ENCODE results near the gene URB2. TPM values are rescaled to one million over a fixed set of nuclear protein-coding genes. Genes with fewer than 3 reads are reported as not detected.

The URB2 gene
- total and polyA plus RNA-seq, 10 of the 15 experiments (the other 5 are each of a cell fraction or from before 2014, with no cell fraction given), result 2.7 to 24.0 (median 16.9) TPM

- Histone ChIP-seq H2AFZ (ENCODE audit: control insufficient read depth, low read depth, low read length) (no peak overlapping the region), H3K79me2 (ENCODE audit: control insufficient read depth, insufficient read depth, low read length) (peaks cover 18% of the 10 kb centered on the region), H3K4me2 (ENCODE audit: control insufficient read depth, insufficient read depth) (no peak overlapping the region), H3K27ac (ENCODE audit: control insufficient read depth, insufficient read depth) (no peak overlapping the region), H3K9me3 (replicated peaks; ENCODE audit: control insufficient read depth, insufficient read depth, low read length) (no peaks in the 10 kb centered on the region), H4K20me1 (ENCODE audit: control insufficient read depth, insufficient read depth) (no peaks in the 10 kb centered on the region; the same call in 1 of the 2 replicates), H3K27me3 (replicated peaks in 1 of 2; ENCODE audit: control insufficient read depth in 2 of 2, insufficient read depth in 2 of 2, low read length in 1 of 2) (no peaks in the 10 kb centered on the region), H3K36me3 (ENCODE audit: control insufficient read depth in 2 of 2, insufficient read depth in 2 of 2, low read length in 1 of 2) (peaks cover 27% of the 10 kb centered on the region in 2 experiments), H3K4me1 (ENCODE audit: control insufficient read depth, insufficient read depth, low read length) (no peaks in the 10 kb centered on the region), H3K9ac (ENCODE audit: control insufficient read depth, insufficient read depth, low read length) (no peak overlapping the region), H3K4me3 (no peak overlapping the region)
- no TSS peak for BruUV-seq (replicated peaks)
- intact Hi-C loops (cut with micrococcal nuclease; ENCODE audit: unreplicated experiment) (no loop called here), in situ Hi-C loops (cut with MboI) (no loop called here)
- ChIA-PET CTCF (no interaction called here), POLR2A (no interaction called here), SMC1A (ENCODE audit: uncharacterized antibody, unreplicated experiment) (no interaction called here), RAD21 (ENCODE audit: unreplicated experiment) (no interaction called here)
- peak; percentile 20; the same call in 1 of the 2 replicates for TF ChIP-seq POLR2A (IDR thresholded peaks at IDR 0.05; ENCODE audit: low read depth, low read length)
- TF ChIP-seq JUND (IDR thresholded peaks at IDR 0.05; ENCODE audit: low read depth, low read length), result no peak
- ATAC-seq, result no peak
- 98% methylated on average over 9 of the region's 9 CpGs for WGBS (ENCODE audit: insufficient coverage, insufficient replicate concordance, low lambda C conversion rate, missing lambda C conversion rate)
- FAIRE-seq, result no peak
- no peak for DNase-seq (ENCODE audit: low read depth, low spot score)
Measured at GRCh38 chr1:229636042-229636441, 10.0 kb downstream of the URB2 start.

DNA sequence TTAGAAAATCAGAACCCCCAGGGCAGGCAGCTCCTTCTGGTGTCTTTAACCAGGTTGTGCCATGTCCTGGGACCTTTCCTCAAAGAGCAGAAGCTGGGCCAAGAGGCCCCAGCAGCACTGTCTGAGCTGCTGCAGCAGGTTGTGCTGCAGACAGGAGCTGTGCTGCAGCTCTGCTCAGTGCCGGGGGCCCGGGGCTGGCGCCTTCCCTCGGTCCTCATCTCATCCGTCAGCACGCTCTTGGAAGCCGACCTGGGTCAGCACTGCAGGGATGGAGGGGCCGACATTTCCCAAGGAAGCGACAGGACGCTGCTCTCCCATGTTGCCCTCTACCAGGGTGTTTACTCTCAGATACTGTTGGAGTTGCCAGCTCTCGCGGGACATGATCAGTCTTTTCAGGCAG, 11.7 kb downstream of the URB2 start:
- no peaks in the 10 kb centered on the region; the same call in 1 of the 2 replicates for H4K20me1 ChIP-seq (ENCODE audit: control insufficient read depth, insufficient read depth)
- no peaks in the 10 kb centered on the region; the same call in 1 of the 2 replicates for H3K4me1 ChIP-seq (ENCODE audit: control insufficient read depth, insufficient read depth, low read length)
- ATAC-seq (no peak), FAIRE-seq (no peak), DNase-seq (ENCODE audit: low read depth, low spot score) (no peak)
- ChIA-PET RAD21 (ENCODE audit: unreplicated experiment) (interaction anchor here (1.2 kb wide), 1 partner anchor 23 kb away, joined by 3 read pairs; no protein-coding TSS in a partner anchor), POLR2A (no interaction called here), SMC1A (ENCODE audit: uncharacterized antibody, unreplicated experiment) (no interaction called here), CTCF (no interaction called here)
- H3K4me2 ChIP-seq (ENCODE audit: control insufficient read depth, insufficient read depth), result no peak overlapping the region
- H3K27me3 ChIP-seq (replicated peaks in 1 of 2; ENCODE audit: control insufficient read depth in 2 of 2, insufficient read depth in 2 of 2, low read length in 1 of 2), result no peaks in the 10 kb centered on the region
- peaks cover 9% of the 10 kb centered on the region for H3K79me2 ChIP-seq (ENCODE audit: control insufficient read depth, insufficient read depth, low read length)
- H2AFZ ChIP-seq (ENCODE audit: control insufficient read depth, low read depth, low read length), result no peak overlapping the region
- no TSS peak for BruUV-seq (replicated peaks)
- WGBS (ENCODE audit: insufficient coverage, insufficient replicate concordance, low lambda C conversion rate, missing lambda C conversion rate), result 98% methylated on average over 12 of the region's 12 CpGs
- intact Hi-C loops (cut with micrococcal nuclease; ENCODE audit: unreplicated experiment) (no loop called here), in situ Hi-C loops (cut with MboI) (no loop called here)
- H3K4me3 ChIP-seq, result no peak overlapping the region
- H3K36me3 ChIP-seq (ENCODE audit: control insufficient read depth in 2 of 2, insufficient read depth in 2 of 2, low read length in 1 of 2), result peaks cover 30 to 32% of the 10 kb centered on the region in 2 experiments
- H3K9me3 ChIP-seq (replicated peaks; ENCODE audit: control insufficient read depth, insufficient read depth, low read length), result no peaks in the 10 kb centered on the region
- no peak overlapping the region for H3K27ac ChIP-seq (ENCODE audit: control insufficient read depth, insufficient read depth)
- no peak overlapping the region for H3K9ac ChIP-seq (ENCODE audit: control insufficient read depth, insufficient read depth, low read length)
- TF ChIP-seq PAX5 (IDR thresholded peaks at IDR 0.05; ENCODE audit: borderline replicate concordance, low read depth, low read length) (no peak), ATF7 (IDR thresholded peaks at IDR 0.05; ENCODE audit: low read depth) (no peak), MYB (IDR thresholded peaks at IDR 0.05; ENCODE audit: borderline replicate concordance, low read depth, low read length) (no peak), USF1 (IDR thresholded peaks at IDR 0.05; ENCODE audit: borderline replicate concordance, extremely low read length, insufficient read depth, low read depth, low read length) (no peak), RFX5 (IDR thresholded peaks at IDR 0.05; ENCODE audit: low read depth, low read length) (no peak), TCF12 (IDR thresholded peaks at IDR 0.05; ENCODE audit: low read depth, low read length) (no peak), EZH2 (IDR thresholded peaks at IDR 0.05; ENCODE audit: borderline replicate concordance, control insufficient read depth, low read depth, low read length) (no peak), HCFC1 (IDR thresholded peaks at IDR 0.05; ENCODE audit: low read length) (no peak), EP300 (IDR thresholded peaks at IDR 0.05; ENCODE audit: borderline replicate concordance in 1 of 2, control insufficient read depth in 1 of 2, low read depth in 2 of 2, low read length in 2 of 2) (no peak), ZNF274 (IDR thresholded peaks at IDR 0.05; ENCODE audit: insufficient read depth, insufficient read length) (no peak), EGR1 (IDR thresholded peaks at IDR 0.05; ENCODE audit: borderline replicate concordance in 1 of 2, low read depth in 2 of 2, low read length in 2 of 2) (no peak), MYC (IDR thresholded peaks at IDR 0.05; ENCODE audit: insufficient read depth, insufficient read length, insufficient replicate concordance, low read length, severe bottlenecking) (no peak)
- TF ChIP-seq, protein P1, sequence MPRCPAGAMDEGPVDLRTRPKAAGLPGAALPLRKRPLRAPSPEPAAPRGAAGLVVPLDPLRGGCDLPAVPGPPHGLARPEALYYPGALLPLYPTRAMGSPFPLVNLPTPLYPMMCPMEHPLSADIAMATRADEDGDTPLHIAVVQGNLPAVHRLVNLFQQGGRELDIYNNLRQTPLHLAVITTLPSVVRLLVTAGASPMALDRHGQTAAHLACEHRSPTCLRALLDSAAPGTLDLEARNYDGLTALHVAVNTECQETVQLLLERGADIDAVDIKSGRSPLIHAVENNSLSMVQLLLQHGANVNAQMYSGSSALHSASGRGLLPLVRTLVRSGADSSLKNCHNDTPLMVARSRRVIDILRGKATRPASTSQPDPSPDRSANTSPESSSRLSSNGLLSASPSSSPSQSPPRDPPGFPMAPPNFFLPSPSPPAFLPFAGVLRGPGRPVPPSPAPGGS (IDR thresholded peaks at IDR 0.05; ENCODE audit: borderline replicate concordance, insufficient read depth, low read depth, low read length, poor library complexity, severe bottlenecking), result no peak

All from GM12878 (cell line).